GM18867 (cell line): ENCODE measurements around the gene APOBEC3G.
"Not testable (repeated sequence)": the region's sequence is repeated elsewhere in the genome, so short reads cannot be mapped to it uniquely, and the experiment has no call there.

Experiments used
- ATAC-seq: cut with Tn5 transposase; IDR thresholded peaks from one replicate; pipeline ENCODE4 v1.9.1; 2021; ENCODE audit warnings: mild to moderate bottlenecking, moderate library complexity; ENCODE audit not compliant: unreplicated experiment

The APOBEC3G gene

DNA sequence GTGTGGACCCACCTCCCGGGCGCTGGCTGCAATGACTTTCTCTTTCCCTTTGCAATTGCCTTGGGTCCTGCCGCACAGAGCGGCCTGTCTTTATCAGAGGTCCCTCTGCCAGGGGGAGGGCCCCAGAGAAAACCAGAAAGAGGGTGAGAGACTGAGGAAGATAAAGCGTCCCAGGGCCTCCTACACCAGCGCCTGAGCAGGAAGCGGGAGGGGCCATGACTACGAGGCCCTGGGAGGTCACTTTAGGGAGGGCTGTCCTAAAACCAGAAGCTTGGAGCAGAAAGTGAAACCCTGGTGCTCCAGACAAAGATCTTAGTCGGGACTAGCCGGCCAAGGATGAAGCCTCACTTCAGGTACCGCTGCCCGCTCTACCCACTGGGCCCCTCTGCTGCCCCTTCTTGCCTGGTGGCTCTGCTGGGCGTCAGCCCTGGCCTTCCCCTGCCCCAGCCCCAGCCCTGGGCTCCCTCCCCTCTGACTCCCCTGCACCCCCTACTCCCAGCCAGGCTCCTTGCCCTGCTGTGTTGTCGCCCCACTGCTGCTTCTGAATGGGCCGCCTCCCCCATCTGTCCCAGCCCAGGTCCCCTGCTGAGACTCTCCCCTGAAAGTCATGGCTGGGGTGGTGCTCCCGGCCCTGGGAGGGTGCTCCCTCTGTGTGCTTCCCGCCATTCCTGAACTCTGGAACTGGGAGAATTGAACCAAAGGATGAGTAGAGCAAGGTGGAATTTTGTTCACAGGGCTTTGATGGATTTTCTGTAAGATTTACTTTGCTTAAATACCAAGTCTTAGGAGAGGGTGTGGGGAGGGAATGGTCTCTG is at the start of gene APOBEC3G:
TSS of gene APOBEC3G (plus strand) at position 250 of the 815 bp plus-strand sequence. CDS start at position 337, 87 bp downstream.
- ATAC-seq: peak; percentile 82

DNA sequence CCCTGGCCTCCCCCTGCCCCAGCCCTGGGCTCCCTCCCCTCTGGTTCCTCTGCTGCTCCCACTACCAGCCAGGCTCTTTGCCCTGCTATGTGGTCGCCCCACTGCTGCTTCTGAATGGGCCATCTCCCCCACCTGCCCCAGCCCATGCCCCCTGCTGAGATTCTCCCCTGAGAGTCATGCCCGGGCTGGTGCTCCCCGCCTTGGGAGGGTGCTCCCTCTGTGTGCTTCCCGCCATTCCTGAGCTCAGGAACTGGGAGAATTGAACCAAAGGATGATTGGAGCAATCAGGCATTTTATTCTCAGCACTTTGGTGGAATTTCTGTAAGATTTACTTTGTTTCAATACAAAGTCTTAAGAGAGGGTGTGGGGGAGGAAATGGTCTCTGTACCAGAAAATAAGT is 49.4 kb upstream of the APOBEC3G start:
- ATAC-seq: no peak

DNA sequence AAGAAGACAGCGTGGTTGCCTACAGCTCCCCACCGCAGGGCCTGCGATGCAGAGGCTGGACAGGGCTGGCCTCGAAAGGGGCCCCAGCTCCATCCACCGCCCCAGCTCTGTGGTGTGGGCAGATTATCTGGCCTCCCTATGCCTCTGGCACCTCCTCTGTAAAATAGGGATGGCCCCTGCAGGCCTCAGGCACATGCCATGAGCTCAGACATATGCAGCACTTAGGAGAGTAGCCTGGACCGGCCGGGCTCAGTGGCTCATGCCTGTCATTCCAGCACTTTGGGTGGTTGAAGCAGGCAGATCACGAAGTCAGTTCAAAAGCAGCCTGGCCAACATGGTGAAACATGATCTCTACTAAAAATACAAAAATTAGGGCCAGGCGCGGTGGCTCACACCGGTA is 48.8 kb upstream of the APOBEC3G start:
- ATAC-seq: no peak

DNA sequence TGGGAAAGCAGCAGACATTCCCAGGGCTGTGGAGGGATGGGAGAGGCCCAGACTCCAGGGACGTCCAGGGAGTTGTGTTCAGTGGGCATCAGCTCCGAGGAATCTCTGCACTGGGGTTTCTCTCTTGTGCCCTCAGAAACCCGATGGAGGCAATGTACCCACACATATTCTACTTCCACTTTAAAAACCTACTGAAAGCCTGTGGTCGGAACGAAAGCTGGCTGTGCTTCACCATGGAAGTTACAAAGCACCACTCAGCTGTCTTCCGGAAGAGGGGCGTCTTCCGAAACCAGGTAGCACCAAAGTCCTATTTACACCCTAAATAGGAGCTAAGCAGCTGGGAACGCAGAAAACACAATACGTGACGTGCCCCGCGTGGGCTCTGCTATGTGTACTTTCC is 47.8 kb upstream of the APOBEC3G start:
- no peak for ATAC-seq

DNA sequence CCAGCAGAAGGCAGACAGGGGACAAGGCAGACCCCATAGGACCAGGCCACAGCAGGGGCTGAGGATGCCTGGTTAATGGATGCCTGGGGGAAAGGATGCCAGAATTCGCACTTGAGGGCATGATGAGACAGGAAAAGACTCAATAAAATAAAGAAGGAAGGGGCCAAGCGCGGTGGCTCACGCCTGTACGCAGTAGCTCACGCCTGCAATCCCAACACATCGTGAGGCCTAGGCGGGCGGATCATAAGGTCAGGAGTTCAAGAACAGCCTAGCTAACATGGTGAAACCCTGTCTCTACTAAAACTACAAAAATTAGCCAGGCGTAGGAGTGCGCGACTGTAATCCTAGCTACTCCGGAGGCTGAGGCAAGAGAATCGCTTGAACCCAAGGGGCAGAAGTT is 46.4 kb upstream of the APOBEC3G start:
- ATAC-seq: no peak

GRCh38 chr22:39031434-39032295 is 45.4 kb upstream of the APOBEC3G start:
- not testable (repeated sequence) for ATAC-seq

- not testable (repeated sequence) for ATAC-seq
Measured at GRCh38 chr22:39037071-39037470, 40.0 kb upstream of the APOBEC3G start.

- no peak for ATAC-seq
Measured at GRCh38 chr22:39039306-39040126, 37.6 kb upstream of the APOBEC3G start.

- ATAC-seq: not testable (repeated sequence)
Measured at GRCh38 chr22:39040155-39040537, 36.9 kb upstream of the APOBEC3G start.

- ATAC-seq: peak; percentile 95
Measured at GRCh38 chr22:39040538-39041296, 36.4 kb upstream of the APOBEC3G start, which contains the start of gene APOBEC3F. APOBEC3F (plus strand) TSS chr22:39040864; CDS start chr22:39040961, 97 bp downstream.

DNA sequence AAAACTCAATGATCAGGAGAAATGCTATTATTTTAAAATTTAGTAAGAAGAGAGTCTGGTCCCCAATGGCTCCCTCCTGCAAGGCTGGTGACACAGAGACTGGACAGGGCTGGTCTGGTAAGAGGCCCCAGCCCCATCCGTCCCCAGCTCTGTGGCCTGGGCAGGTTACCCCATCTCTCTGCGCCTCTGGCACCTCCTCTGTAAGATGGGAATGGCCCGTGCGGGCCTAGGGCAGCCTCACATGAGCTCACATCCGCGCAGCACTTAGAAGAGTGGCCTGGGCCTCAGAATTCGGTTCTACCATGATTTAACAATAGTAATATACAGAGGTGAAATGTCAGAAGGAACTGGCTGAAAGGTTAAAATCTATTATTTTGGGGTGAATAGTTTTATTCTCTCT is 35.2 kb upstream of the APOBEC3G start:
- ATAC-seq: no peak

- not testable (repeated sequence) for ATAC-seq
Measured at GRCh38 chr22:39043063-39043462, 34.0 kb upstream of the APOBEC3G start.

DNA sequence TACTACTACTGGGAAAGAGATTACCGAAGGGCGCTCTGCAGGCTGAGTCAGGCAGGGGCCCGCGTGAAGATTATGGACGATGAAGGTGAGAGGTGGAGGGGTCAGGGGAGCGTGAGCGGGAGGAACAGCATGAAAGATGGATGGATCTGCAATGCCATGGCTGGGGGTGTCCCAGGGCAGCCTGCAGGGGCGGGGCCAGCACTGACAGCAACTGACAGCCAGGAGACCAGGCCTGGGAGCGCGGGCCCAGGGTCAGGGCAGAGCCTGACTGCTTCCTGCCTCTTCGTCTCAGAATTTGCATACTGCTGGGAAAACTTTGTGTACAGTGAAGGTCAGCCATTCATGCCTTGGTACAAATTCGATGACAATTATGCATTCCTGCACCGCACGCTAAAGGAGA is 31.9 kb upstream of the APOBEC3G start:
- ATAC-seq: not testable (repeated sequence)

DNA sequence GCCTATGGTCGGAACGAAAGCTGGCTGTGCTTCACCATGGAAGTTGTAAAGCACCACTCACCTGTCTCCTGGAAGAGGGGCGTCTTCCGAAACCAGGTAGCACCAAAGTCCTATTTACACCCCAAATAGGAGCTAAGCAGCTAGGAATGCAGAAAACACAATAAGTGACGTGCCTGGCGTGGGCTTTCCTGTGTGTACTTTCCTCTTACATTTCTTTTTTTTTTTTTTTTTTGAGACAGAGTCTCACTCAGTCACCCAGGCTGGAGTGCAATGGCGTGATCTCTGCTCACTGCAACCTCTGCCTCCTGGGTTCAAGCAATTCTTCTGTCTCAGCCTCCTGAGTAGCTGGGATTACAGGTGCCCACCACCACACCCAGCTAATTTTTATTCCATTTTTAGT is 27.6 kb upstream of the APOBEC3G start:
- ATAC-seq: not testable (repeated sequence)

DNA sequence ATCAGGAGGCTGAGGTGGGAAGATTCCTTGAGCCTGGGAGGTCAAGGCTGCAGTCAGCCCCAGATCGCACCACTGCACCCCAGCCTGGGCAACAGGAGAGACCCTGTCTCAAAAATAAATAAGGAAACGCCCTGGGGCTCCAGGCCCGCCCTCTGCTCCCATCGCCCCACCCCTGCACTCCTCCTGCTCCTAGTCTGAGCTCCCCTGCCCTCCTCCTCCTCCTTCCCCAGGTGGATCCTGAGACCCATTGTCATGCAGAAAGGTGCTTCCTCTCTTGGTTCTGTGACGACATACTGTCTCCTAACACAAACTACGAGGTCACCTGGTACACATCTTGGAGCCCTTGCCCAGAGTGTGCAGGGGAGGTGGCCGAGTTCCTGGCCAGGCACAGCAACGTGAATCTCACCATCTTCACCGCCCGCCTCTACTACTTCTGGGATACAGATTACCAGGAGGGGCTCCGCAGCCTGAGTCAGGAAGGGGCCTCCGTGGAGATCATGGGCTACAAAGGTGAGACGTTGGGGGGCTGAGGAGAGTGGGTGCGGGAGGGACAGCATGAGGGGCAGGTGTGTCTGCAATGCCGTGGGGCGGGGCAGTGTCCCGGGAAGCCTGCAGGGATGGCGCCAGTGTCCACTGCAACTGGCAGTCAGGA is 25.1 kb upstream of the APOBEC3G start:
- not testable (repeated sequence) for ATAC-seq

DNA sequence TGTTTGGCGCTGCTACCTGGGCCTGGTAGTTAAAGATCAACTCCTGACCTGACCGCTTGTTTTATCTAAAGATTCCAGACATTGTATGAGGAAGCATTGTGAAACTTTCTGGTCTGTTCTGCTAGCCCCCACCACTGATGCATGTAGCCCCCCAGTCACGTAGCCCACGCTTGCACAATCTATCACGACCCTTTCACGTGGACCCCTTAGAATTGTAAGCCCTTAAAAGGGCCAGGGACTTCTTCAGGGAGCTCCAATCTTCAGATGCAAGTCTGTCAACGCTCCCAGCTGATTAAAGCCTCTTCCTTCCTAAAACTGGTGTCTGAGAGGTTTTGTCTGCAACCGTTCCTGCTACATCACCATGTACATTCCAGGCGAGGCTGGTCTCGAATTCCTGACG is 21.4 kb upstream of the APOBEC3G start:
- ATAC-seq: no peak

- not testable (repeated sequence) for ATAC-seq
Measured at GRCh38 chr22:39061290-39061689, 15.8 kb upstream of the APOBEC3G start.

DNA sequence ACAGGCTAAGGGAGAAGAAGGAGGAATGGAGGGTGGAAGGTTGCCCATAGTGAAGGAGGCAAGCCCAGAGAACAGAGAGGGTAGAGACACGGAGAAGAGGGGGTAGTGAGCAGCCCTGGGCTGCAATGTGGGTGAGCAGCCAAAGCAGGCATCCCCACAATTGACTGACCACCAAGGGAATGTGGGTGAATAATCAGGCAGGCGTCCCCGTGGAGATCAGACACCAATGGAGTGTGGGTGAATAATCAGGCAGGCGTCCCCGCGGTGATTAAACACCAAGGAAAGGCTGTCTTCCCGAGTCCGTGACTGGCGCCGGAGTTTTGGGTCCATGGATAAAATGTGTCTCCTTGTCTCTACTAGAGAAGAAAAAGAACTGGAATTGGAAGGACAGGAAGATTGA is 15.1 kb upstream of the APOBEC3G start:
- not testable (repeated sequence) for ATAC-seq

GRCh38 chr22:39063904-39064303 is 13.2 kb upstream of the APOBEC3G start:
- ATAC-seq: peak; percentile 58
